22Rv1 (cell line): Measurements from ENCODE around the gene TSGA10.
"Not testable (repeated sequence)": the region's sequence is repeated elsewhere in the genome, so short reads cannot be mapped to it uniquely, and the experiment has no call there.

Experiments used
- H3K27ac ChIP-seq: fragments of 450-650 bp; 2 replicates; pipeline ENCODE4 v1.5.1; 2017
- ZFX ChIP-seq: fragments of 450-650 bp; IDR thresholded peaks from 2 replicates; pipeline ENCODE4 v1.6.1; 2017; ENCODE audit warnings: antibody characterized with exemption, borderline replicate concordance
- TF ChIP-seq, protein P1 (sequence below): fragments of 450-650 bp; IDR thresholded peaks from 2 replicates; pipeline ENCODE4 v1.5.1; 2017; ENCODE audit warnings: mild to moderate bottlenecking

The TSGA10 gene

DNA sequence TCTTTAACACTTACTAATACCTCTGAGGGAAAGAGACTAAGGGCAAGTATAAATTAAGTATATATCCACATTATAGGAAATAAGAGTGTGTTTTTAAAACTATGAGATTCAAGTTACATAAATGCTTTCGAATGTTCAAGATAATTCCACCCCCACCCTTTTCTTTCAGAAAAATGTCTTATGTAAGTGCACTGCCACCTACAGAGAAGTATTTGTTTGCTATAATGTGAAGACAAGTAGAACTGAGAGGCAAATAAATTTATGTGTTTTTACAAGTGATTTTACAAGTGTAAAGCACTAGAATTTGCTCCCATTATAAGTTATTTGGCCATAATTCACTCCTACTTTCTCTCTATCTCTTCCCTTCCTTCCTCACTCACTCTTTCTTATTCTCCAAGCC is 118.8 kb downstream of the TSGA10 start:
- H3K27ac ChIP-seq, result no peak overlapping the region
- TF ChIP-seq ZFX, result no peak
- TF ChIP-seq, protein P1, sequence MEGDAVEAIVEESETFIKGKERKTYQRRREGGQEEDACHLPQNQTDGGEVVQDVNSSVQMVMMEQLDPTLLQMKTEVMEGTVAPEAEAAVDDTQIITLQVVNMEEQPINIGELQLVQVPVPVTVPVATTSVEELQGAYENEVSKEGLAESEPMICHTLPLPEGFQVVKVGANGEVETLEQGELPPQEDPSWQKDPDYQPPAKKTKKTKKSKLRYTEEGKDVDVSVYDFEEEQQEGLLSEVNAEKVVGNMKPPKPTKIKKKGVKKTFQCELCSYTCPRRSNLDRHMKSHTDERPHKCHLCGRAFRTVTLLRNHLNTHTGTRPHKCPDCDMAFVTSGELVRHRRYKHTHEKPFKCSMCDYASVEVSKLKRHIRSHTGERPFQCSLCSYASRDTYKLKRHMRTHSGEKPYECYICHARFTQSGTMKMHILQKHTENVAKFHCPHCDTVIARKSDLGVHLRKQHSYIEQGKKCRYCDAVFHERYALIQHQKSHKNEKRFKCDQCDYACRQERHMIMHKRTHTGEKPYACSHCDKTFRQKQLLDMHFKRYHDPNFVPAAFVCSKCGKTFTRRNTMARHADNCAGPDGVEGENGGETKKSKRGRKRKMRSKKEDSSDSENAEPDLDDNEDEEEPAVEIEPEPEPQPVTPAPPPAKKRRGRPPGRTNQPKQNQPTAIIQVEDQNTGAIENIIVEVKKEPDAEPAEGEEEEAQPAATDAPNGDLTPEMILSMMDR, result no peak

DNA sequence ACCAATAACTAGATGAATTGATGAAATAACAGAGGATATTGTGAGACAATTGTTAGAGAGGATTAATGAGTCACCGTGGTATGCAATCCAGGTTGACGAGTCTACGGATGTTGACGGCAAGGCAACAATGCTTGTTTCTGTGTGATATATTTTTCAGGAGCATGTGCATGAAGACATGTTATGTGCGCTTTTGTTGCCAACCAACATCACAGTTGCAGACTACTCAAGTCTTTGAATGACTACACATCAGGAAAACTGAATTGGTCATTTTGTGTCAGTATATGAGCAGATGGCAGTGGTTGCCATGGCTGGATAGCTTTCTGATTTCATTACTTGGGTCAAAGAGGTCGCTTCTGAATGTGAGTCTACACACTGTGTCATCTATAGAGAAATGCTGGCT is 122.0 kb downstream of the TSGA10 start:
- no peak overlapping the region for H3K27ac ChIP-seq
- TF ChIP-seq, protein P1, result no peak

DNA sequence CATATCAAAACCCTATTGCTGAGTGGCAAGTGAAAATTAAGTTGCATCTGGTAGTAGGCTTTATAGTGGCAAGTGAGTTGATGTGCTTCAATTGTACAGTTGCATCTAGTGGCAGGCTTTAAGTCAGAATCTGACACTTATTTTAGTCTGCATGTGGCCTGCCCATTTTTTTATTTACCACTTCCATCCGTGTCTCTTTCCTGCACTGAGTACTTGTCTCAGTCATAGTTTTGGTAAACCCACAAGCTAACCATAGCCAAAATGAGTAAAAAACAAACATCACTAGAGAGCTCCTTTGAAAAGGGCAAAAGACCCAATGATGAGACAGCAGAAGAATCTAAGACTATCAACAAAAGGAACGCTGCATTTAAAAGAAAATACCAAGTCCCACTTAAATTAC is 122.7 kb downstream of the TSGA10 start:
- no peak for TF ChIP-seq ZFX
- TF ChIP-seq, protein P1, result no peak
- no peak overlapping the region for H3K27ac ChIP-seq

DNA sequence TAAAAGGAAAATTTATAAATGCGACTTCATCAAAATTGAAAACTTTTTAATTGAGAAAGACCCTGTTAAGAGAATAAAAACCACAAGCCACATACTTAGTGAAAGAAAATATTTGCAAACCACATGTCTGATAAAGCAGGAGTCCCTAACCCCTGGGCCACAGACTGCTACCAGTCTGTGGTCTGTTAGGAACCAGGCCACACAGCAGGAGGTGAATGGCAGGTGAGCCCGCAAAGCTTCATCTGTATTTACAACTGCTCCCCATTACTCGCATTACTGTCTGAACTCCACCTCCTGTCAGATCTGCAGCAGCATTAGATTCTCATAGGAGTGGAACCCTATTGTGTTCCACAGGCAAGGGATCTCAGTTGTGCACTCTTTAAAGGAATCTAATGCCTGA is 123.3 kb downstream of the TSGA10 start:
- TF ChIP-seq ZFX, result no peak
- TF ChIP-seq, protein P1, result no peak
- no peak overlapping the region for H3K27ac ChIP-seq

DNA sequence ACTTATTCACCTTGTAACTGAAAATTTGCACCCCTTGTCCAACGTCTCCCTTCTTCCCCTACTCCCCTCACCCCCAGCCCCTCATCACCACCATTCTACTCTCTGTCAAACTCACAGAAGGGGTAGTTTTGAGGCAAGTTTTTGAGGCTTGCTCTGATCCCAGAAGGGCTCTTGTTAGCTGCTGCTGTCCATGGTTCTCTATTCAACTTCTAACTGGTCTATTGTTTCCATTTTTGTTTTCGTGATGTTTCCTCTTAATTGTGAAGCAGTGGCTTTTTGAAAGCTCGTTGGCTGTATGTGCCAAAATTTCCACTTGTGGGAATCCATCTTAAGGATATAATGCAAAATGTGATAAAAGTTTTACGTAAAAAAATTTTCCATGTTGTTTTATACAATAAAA is 126.2 kb downstream of the TSGA10 start:
- TF ChIP-seq, protein P1, result no peak
- TF ChIP-seq ZFX, result no peak
- H3K27ac ChIP-seq, result no peak overlapping the region

DNA sequence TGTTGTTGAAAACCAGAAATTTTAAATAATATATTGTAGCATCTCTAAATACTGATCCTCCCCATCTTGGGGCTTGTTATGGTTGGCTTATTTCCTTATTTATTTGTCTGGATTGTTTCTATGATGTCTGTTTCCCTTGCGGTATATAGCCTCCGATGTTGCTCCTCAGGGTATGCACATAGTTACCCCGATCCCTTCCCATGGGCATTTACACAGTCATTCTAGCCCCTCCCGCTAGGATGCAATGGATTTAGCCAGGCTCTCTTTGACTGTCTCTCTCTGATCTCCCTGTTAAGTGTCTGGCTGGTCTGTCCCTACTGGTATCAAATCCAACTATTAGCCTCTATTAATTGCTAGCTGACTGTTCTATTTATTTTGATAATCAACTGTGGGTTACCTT is 126.9 kb downstream of the TSGA10 start:
- H3K27ac ChIP-seq, result no peak overlapping the region
- no peak for TF ChIP-seq ZFX
- TF ChIP-seq, protein P1, result no peak

DNA sequence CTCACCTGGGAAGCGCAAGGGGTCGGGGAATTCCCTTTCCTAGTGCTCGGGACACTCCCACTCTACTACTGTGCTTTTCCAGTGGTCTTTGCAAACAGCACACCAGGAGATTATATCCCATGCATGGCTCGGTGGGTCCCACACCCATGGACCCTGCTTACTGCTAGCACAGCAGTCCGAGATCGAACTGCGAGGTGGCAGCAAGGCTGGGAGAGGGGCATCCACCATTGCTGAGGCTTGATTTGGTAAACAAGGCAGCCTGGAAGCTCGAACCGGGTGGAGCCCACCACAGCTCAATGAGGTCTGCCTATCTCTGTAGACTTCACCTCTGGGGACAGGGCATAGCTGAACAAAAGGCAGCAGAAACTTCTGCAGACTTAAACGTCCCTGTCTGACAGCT is 154.0 kb downstream of the TSGA10 start:
- no peak overlapping the region for H3K27ac ChIP-seq
- TF ChIP-seq ZFX, result no peak
- TF ChIP-seq, protein P1, result no peak

DNA sequence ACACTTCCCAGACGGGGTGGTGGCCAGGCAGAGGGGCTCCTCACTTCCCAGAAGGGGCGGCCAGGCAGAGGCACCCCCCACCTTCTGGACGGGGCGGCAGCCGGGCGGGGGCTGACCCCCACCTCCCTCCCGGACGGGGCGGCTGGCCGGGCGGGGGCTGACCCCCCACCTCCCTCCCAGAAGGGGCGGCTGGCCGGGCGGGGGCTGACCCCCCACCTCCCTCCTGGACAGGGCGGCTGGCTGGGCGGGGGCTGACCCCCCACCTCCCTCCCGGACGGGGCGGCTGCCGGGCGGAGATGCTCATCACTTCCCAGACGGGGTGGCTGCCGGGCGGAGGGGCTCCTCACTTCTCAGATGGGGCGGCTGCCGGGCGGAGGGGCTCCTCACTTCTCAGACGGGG is 166.0 kb downstream of the TSGA10 start:
- not testable (repeated sequence) for H3K27ac ChIP-seq
